GM12878 (cell line): ENCODE results near the gene ALKBH8. TPM values are rescaled to one million over a fixed set of nuclear protein-coding genes. Genes with fewer than 3 reads are reported as not detected.

Experiments used
- BACH1 ChIP-seq: fragments of 450-650 bp; IDR thresholded peaks from 2 replicates; pipeline ENCODE4 v1.6.1; 2017; ENCODE audit warnings: mild to moderate bottlenecking, borderline replicate concordance
- BHLHE40 ChIP-seq, 2 experiments: fragments of 450-650 bp in 1 of 2; IDR thresholded peaks; 2 replicates each; pipeline ENCODE4 v1.6.1; 2011 to 2017; ENCODE audit warnings: low read depth in 2 of 2, borderline replicate concordance in 1 of 2, improper control_type of control experiment in 1 of 2, low read length in 1 of 2, mild to moderate bottlenecking in 1 of 2
- CHD2 ChIP-seq: IDR thresholded peaks from 2 replicates; pipeline ENCODE4 v1.6.1; 2011; ENCODE audit warnings: low read depth, low read length, improper control_type of control experiment, borderline replicate concordance
- CREM ChIP-seq: IDR thresholded peaks from 2 replicates; pipeline ENCODE4 v1.6.1; 2014; ENCODE audit warnings: antibody characterized with exemption, low read depth
- DPF2 ChIP-seq: fragments of 450-650 bp; IDR thresholded peaks from 2 replicates; pipeline ENCODE4 v1.6.1; 2017; ENCODE audit warnings: mild to moderate bottlenecking
- E2F4 ChIP-seq: IDR thresholded peaks from 2 replicates; pipeline ENCODE4 v1.6.1; 2012; ENCODE audit warnings: low read depth, low read length, improper control_type of control experiment
- EED ChIP-seq: sonication (generic); IDR thresholded peaks from 2 replicates; pipeline ENCODE4 v1.6.1; 2016; ENCODE audit warnings: antibody characterized with exemption, low read depth
- EZH2 ChIP-seq: IDR thresholded peaks from 2 replicates; pipeline ENCODE4 v1.6.1; 2012; ENCODE audit warnings: low read depth, mild to moderate bottlenecking, control low read depth, inconsistent platforms, low read length, borderline replicate concordance; ENCODE audit not compliant: control insufficient read depth
- FOXK2 ChIP-seq: fragments of 450-650 bp; IDR thresholded peaks from 2 replicates; pipeline ENCODE4 v1.6.1; 2017; ENCODE audit warnings: mild to moderate bottlenecking, moderate library complexity
- IKZF1 ChIP-seq: fragments of 450-650 bp; conservative IDR thresholded peaks from 2 replicates; pipeline ENCODE4 v1.6.1; 2017; ENCODE audit warnings: antibody characterized with exemption, mild to moderate bottlenecking
- JUND ChIP-seq: IDR thresholded peaks from 2 replicates; pipeline ENCODE4 v1.6.1; 2012; ENCODE audit warnings: low read depth, mild to moderate bottlenecking, low read length, improper control_type of control experiment, moderate library complexity
- LARP7 ChIP-seq: fragments of 450-650 bp; IDR thresholded peaks from 2 replicates; pipeline ENCODE4 v1.6.1; 2017; ENCODE audit warnings: mild to moderate bottlenecking
- NBN ChIP-seq: fragments of 450-650 bp; IDR thresholded peaks from 2 replicates; pipeline ENCODE4 v1.6.1; 2016
- NFYB ChIP-seq: IDR thresholded peaks from 2 replicates; pipeline ENCODE4 v1.6.1; 2011; ENCODE audit warnings: low read depth, mild to moderate bottlenecking, low read length, improper control_type of control experiment, moderate library complexity; ENCODE audit not compliant: insufficient read depth
- NR2F1 ChIP-seq: fragments of 450-650 bp; conservative IDR thresholded peaks from 2 replicates; pipeline ENCODE4 v1.6.1; 2017; ENCODE audit warnings: mild to moderate bottlenecking
- PAX5 ChIP-seq: IDR thresholded peaks from 2 replicates; pipeline ENCODE4 v1.6.1; 2011; ENCODE audit warnings: low read depth, low read length, borderline replicate concordance
- RELB ChIP-seq: fragments of 450-650 bp; IDR thresholded peaks from 2 replicates; pipeline ENCODE4 v1.6.1; 2017; ENCODE audit warnings: low read depth, mild to moderate bottlenecking, moderate library complexity
- SMARCA5 ChIP-seq: fragments of 450-650 bp; IDR thresholded peaks from 2 replicates; pipeline ENCODE4 v1.6.1; 2017; ENCODE audit warnings: mild to moderate bottlenecking
- SP1 ChIP-seq: IDR thresholded peaks from one replicate; pipeline ENCODE4 v1.6.1; 2011; ENCODE audit warnings: low read depth, low read length
- TAF1 ChIP-seq: IDR thresholded peaks from 2 replicates; pipeline ENCODE4 v1.6.1; 2011; ENCODE audit warnings: mild to moderate bottlenecking, low read depth, low read length, borderline replicate concordance
- ZZZ3 ChIP-seq: IDR thresholded peaks from 2 replicates; pipeline ENCODE4 v1.6.1; 2011; ENCODE audit warnings: low read depth; ENCODE audit not compliant: control insufficient read depth, insufficient read length
- polyA plus RNA-seq, 11 experiments: library from polyadenylated mRNA; depleted of rRNA in 4 of 11; unstranded in 6 of 11; stranded (reverse) in 5 of 11; fragments of >200 nt; fragmentation: Nextera tagmentation in 4 of 11; fragmentation: Illumina TruSeq in 1 of 11; extraction: Ambion mirVana in 4 of 11; extraction: Trizol in 1 of 11; gene quantifications; 1 replicate in 1 of 11; 2 replicates in 10 of 11; pipeline versions ENCODE4 v1.2.1 to v1.2.3, GENCODE V29; 2011 to 2016; ENCODE audit warnings: inconsistent platforms in 2 of 11, missing spikeins in 2 of 11, low read depth in 1 of 11
- total RNA-seq, 4 experiments: library from RNA; depleted of rRNA in 3 of 4; stranded (reverse); fragments of >200 nt in 3 of 4; fragmentation: Illumina TruSeq in 1 of 4; extraction: Trizol in 1 of 4; gene quantifications; 2 replicates each; pipeline versions ENCODE4 v1.2.1 to v1.2.3, GENCODE V29; 2013 to 2021
- TF ChIP-seq, protein P1 (sequence below): IDR thresholded peaks from 2 replicates; pipeline ENCODE4 v1.6.1; 2012; ENCODE audit warnings: low read length, inconsistent platforms
- TF ChIP-seq, protein P2 (sequence below): fragments of 150-350 bp; IDR thresholded peaks from 2 replicates; pipeline ENCODE4 v1.6.1; 2014; ENCODE audit warnings: mild to moderate bottlenecking, low read depth, low read length
- TF ChIP-seq, protein P3 (sequence below): IDR thresholded peaks from 2 replicates; pipeline ENCODE4 v1.6.1; 2011; ENCODE audit warnings: low read depth, low read length, improper control_type of control experiment, borderline replicate concordance

Gene ALKBH8
- total and polyA plus RNA-seq, 10 of the 15 experiments (the other 5 are each of a cell fraction or from before 2014, with no cell fraction given) = 4.6 to 13.1 (median 9.5) TPM

DNA sequence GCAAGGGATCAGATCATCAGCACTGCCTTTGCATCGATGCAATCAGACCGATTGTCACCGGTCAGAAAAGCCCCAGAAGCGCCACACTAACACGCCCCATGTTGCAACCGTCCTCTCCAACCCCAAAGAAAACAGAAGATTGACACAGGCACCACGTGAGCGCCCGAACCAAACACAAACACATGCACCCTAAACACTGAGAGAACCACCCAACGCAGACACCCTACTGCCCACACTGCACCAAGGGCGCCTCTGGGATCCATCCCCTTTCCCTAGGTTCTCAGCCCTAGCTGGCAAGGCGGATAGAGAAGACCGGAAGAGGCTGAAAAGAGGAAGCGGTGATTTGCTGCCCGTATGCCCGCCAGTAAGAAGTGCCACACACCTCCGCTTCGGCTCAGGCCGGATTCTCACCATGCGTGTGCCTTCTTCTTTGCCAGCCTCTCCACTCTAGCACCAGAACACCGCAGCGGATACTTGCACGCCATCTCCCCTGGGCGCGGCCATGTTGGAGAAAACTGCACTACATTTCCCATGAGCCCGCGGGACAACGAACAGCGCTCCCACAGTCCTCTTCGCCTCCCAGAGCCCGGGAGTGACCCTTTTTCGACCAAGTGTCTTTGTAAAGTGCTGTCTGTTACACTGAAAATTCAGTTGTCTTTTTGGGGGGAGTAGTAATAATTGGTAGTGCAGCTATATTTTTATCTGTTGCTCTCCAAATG is at the start of gene ALKBH8 (continued):
- TF ChIP-seq E2F4 (no peak), BACH1 (0 out of 2 replicates have a peak, but pooled peaks have one; percentile 19), NR2F1 (no peak), PAX5 (no peak), IKZF1 (peak; percentile 97), ZZZ3 (no peak), LARP7 (0 out of 2 replicates have a peak, but pooled peaks have one; percentile 64), SMARCA5 (no peak; the same call in 1 of the 2 replicates), NBN (peak; percentile 91), DPF2 (peak; percentile 53; the same call in 1 of the 2 replicates), CHD2 (peak; percentile 10; the same call in 1 of the 2 replicates), CREM (peak; percentile 81), RELB (peak; percentile 84; the same call in 1 of the 2 replicates), EZH2 (no peak), BHLHE40 (IDR thresholded peaks at IDR 0.05; ENCODE audit: borderline replicate concordance in 1 of 2, low read depth in 2 of 2, low read length in 1 of 2) (peak in 1 of 2 experiments; percentile 57; a peak in 1 of 4 replicates), NFYB (peak; percentile 38; the same call in 1 of the 2 replicates), SP1 (no peak), EED (no peak), TAF1 (peak; percentile 47; the same call in 1 of the 2 replicates), FOXK2 (no peak), JUND (no peak)
- TF ChIP-seq, protein P1, sequence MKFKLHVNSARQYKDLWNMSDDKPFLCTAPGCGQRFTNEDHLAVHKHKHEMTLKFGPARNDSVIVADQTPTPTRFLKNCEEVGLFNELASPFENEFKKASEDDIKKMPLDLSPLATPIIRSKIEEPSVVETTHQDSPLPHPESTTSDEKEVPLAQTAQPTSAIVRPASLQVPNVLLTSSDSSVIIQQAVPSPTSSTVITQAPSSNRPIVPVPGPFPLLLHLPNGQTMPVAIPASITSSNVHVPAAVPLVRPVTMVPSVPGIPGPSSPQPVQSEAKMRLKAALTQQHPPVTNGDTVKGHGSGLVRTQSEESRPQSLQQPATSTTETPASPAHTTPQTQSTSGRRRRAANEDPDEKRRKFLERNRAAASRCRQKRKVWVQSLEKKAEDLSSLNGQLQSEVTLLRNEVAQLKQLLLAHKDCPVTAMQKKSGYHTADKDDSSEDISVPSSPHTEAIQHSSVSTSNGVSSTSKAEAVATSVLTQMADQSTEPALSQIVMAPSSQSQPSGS = no peak
- TF ChIP-seq, protein P2, sequence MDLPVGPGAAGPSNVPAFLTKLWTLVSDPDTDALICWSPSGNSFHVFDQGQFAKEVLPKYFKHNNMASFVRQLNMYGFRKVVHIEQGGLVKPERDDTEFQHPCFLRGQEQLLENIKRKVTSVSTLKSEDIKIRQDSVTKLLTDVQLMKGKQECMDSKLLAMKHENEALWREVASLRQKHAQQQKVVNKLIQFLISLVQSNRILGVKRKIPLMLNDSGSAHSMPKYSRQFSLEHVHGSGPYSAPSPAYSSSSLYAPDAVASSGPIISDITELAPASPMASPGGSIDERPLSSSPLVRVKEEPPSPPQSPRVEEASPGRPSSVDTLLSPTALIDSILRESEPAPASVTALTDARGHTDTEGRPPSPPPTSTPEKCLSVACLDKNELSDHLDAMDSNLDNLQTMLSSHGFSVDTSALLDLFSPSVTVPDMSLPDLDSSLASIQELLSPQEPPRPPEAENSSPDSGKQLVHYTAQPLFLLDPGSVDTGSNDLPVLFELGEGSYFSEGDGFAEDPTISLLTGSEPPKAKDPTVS = no peak
- TF ChIP-seq, protein P3, sequence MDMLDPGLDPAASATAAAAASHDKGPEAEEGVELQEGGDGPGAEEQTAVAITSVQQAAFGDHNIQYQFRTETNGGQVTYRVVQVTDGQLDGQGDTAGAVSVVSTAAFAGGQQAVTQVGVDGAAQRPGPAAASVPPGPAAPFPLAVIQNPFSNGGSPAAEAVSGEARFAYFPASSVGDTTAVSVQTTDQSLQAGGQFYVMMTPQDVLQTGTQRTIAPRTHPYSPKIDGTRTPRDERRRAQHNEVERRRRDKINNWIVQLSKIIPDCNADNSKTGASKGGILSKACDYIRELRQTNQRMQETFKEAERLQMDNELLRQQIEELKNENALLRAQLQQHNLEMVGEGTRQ = peak; percentile 53; the same call in 1 of the 2 replicates
